ENCODE data around the gene ANAPC16. TPM values are rescaled to one million over a fixed set of nuclear protein-coding genes. Genes with fewer than 3 reads are reported as not detected.

ANAPC16 gene
- total RNA-seq, 2 experiments from 2014 or later = 61.9 to 64.3 TPM

DNA sequence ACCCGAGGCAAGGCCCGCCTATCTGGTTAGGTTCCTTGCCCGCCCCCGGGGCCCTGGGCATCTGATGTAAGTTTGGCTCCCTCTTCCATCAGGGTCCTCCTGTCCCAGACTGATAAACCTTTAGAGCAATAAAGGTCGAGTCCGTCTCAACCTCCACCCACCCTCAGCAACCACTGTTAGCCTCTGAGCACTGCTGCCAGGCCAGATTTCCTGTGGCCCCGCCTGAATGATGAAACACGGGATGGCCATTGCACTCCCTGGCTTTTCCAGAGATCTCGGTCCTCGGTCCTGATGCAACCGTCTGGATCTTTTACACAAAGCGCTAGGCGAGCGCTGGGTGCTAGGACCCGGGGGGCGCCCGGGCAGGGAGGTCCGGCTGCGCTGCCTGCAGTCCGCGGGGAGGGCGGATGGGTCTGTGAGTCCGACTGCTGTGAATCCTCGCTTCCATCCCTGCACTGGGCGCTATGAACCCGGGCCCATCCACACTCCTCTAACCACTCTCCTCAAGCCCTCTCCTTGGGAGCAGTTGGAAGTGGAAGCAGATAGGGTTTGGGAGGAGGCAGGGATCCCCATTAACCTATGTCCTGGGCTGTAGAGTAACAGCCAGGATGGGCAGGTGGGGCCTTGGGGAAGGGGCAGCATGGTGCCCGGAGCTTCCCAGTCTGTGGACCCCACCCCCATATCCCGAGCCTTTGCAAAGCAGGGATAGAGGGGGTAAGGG, 57.0 kb downstream of the ANAPC16 start:
- ATAC-seq (ENCODE audit: poor library complexity) (no peak), DNase-seq (peak in 4 of 14 experiments; percentile 28 to 58 (median 39))
- CTCF ChIA-PET = interaction anchor here (0.8 to 4.4 kb wide), 10 partner anchors 9 to 189 kb away, joined by 3 to 54 read pairs (median 4); no protein-coding TSS in a partner anchor
- peak overlapping the region; percentile 100 for H3K4me3 Mint-ChIP-seq
- no peaks in the 10 kb centered on the region for H3K27me3 Mint-ChIP-seq
- peaks cover 22% of the 10 kb centered on the region for H3K36me3 ChIP-seq (ENCODE audit: insufficient read depth, low read length)
- H3K4me3 ChIP-seq (ENCODE audit: low read length) = peak overlapping the region; percentile 90
- peaks cover 36% of the 10 kb centered on the region for H3K36me3 Mint-ChIP-seq (ENCODE audit: low read depth)
- TF ChIP-seq, protein P1, sequence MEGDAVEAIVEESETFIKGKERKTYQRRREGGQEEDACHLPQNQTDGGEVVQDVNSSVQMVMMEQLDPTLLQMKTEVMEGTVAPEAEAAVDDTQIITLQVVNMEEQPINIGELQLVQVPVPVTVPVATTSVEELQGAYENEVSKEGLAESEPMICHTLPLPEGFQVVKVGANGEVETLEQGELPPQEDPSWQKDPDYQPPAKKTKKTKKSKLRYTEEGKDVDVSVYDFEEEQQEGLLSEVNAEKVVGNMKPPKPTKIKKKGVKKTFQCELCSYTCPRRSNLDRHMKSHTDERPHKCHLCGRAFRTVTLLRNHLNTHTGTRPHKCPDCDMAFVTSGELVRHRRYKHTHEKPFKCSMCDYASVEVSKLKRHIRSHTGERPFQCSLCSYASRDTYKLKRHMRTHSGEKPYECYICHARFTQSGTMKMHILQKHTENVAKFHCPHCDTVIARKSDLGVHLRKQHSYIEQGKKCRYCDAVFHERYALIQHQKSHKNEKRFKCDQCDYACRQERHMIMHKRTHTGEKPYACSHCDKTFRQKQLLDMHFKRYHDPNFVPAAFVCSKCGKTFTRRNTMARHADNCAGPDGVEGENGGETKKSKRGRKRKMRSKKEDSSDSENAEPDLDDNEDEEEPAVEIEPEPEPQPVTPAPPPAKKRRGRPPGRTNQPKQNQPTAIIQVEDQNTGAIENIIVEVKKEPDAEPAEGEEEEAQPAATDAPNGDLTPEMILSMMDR (IDR thresholded peaks at IDR 0.05) = no peak
- H3K27me3 ChIP-seq (ENCODE audit: control insufficient read depth in 1 of 2, insufficient read depth in 2 of 2, low read length in 2 of 2) = no peaks in the 10 kb centered on the region
- H3K4me1 Mint-ChIP-seq (ENCODE audit: low read depth) = peaks cover 56% of the 10 kb centered on the region
- intact Hi-C loops (cut with DNase I, micrococcal nuclease) = loop anchor here (1.0 to 5.0 kb wide), 5 partner anchors 24 to 59 kb away; partner anchors contain the start of genes ANAPC16 (in 1 of the 2) and ASCC1 (in 1 of the 2)
- POLR2A ChIA-PET = interaction anchor here (0.6 to 6.5 kb wide), 19 partner anchors 9 to 188 kb away, joined by 3 to 96 read pairs (median 10); partner anchors contain the start of genes ANAPC16, ASCC1 and SPOCK2
- H3K27ac ChIP-seq (ENCODE audit: low read depth in 1 of 2, low read length in 2 of 2) = peak overlapping the region in 1 of 2 donors; percentile 88
- H3K9me3 ChIP-seq (ENCODE audit: control insufficient read depth in 1 of 2, insufficient read depth in 1 of 2, low read length in 2 of 2) = no peaks in the 10 kb centered on the region
- peaks cover 48% of the 10 kb centered on the region for H3K4me1 ChIP-seq (ENCODE audit: insufficient read depth, low read length)
- peak overlapping the region; percentile 89 for H3K27ac Mint-ChIP-seq
- H3K9me3 Mint-ChIP-seq = no peaks in the 10 kb centered on the region

DNA sequence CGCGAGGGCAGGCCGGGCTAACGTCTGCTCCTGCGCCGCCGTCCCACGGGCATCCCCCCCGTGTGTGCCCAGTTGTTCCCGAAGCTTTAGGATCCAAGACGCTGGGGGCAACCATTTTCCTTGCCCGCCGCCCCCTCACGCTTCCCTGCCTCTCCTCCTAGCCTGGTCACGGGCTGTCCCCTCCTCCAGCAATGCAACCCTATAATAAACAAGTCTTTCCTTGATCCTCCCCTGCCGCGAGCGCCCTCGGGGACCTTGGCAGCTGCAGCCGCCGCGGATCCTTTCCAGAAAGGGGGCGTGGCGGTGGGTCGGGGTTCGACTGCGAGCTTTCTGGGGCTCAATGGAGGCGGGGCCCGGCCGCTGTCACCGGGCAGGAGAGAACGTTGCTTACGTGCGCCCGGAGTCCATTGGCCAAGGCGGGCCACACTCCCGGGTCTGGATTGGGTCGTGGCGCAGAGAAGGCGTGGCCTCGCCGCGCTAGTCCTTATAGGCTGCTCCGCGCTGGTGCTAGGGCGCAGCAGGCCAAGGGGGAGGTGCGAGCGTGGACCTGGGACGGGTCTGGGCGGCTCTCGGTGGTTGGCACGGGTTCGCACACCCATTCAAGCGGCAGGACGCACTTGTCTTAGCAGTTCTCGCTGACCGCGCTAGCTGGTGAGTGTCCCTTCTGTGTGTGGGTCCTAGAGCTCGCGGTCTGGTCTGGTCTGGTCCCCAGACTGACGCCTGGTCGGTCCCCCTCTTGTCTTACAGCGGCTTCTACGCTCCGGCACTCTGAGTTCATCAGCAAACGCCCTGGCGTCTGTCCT, 57.8 kb downstream of the ANAPC16 start, which contains the start of gene DDIT4:
Gene DDIT4, plus strand, starts transcription at position 515 of the 803 bp plus-strand sequence. CDS start 293 bp downstream, outside the sequence.
- DNase-seq (peak; percentile 94 to 99 (median 97)), ATAC-seq (ENCODE audit: poor library complexity) (peak; percentile 93)
- Histone ChIP-seq H3K27ac (ENCODE audit: low read depth in 1 of 2, low read length in 2 of 2) (peak within 1 kb of the TSS; percentile 78 to 88), H3K9me3 (ENCODE audit: control insufficient read depth in 1 of 2, insufficient read depth in 1 of 2, low read length in 2 of 2) (no peaks in the 10 kb centered on the region), H3K4me3 (ENCODE audit: low read length) (peak within 1 kb of the TSS; percentile 90), H3K4me1 (ENCODE audit: insufficient read depth, low read length) (peaks cover 48% of the 10 kb centered on the region), H3K36me3 (ENCODE audit: insufficient read depth, low read length) (peaks cover 22% of the 10 kb centered on the region), H3K27me3 (ENCODE audit: control insufficient read depth in 1 of 2, insufficient read depth in 2 of 2, low read length in 2 of 2) (no peaks in the 10 kb centered on the region)
- H3K4me3 Mint-ChIP-seq = peak within 1 kb of the TSS; percentile 100
- ChIA-PET POLR2A (interaction anchor here (0.6 to 6.5 kb wide), 20 partner anchors 9 to 189 kb away, joined by 3 to 96 read pairs (median 10); partner anchors contain the start of genes ANAPC16, ASCC1 and SPOCK2), CTCF (interaction anchor here (0.8 to 4.4 kb wide), 12 partner anchors 10 to 189 kb away, joined by 3 to 54 read pairs (median 8); no protein-coding TSS in a partner anchor)
- H3K4me1 Mint-ChIP-seq (ENCODE audit: low read depth) = peaks cover 64% of the 10 kb centered on the region
- no peaks in the 10 kb centered on the region for H3K27me3 Mint-ChIP-seq
- peaks cover 36% of the 10 kb centered on the region for H3K36me3 Mint-ChIP-seq (ENCODE audit: low read depth)
- no peaks in the 10 kb centered on the region for H3K9me3 Mint-ChIP-seq
- TF ChIP-seq, protein P1 (IDR thresholded peaks at IDR 0.05) = no peak
- intact Hi-C loops (cut with DNase I, micrococcal nuclease) = loop anchor here (1.0 to 5.0 kb wide), 9 partner anchors 13 to 186 kb away; partner anchors contain the start of genes ANAPC16 (in 1 of the 2) and ASCC1 (in 1 of the 2)
- peak within 1 kb of the TSS; percentile 89 for H3K27ac Mint-ChIP-seq

Data from CD4-positive, alpha-beta T cell (primary cell).